SK-N-SH treated with all-trans-retinoic acid at 6 μM for 48 hours (cell line): ENCODE results near the gene CD52.

Source experiments
- ATAC-seq: fragments of 200-7000 bp; cut with Tn5 transposase; 3 replicates; pipeline ENCODE4 v1.9.1; 2020; ENCODE audit warnings: mild to moderate bottlenecking, moderate library complexity
- ARNTL ChIP-seq: fragments of 450-650 bp; formaldehyde crosslinking; IDR thresholded peaks from 2 replicates; pipeline ENCODE4 v1.5.0; 2020; ENCODE audit warnings: low read depth, mild to moderate bottlenecking, moderate library complexity, borderline replicate concordance
- BACH2 ChIP-seq: fragments of 250-450 bp; sonication (Bioruptor Pico); IDR thresholded peaks from 2 replicates; pipeline ENCODE4 v1.9.0; 2021; ENCODE audit warnings: mild to moderate bottlenecking, borderline replicate concordance
- CSDC2 ChIP-seq: fragments of 250-450 bp; sonication (Bioruptor Pico); IDR thresholded peaks from 2 replicates; pipeline ENCODE4 v1.5.0; 2020; ENCODE audit warnings: mild to moderate bottlenecking, moderate library complexity
- CSRNP3 ChIP-seq: fragments of 250-450 bp; sonication (Bioruptor Pico); IDR thresholded peaks from 2 replicates; pipeline ENCODE4 v1.5.1; 2021; ENCODE audit warnings: mild to moderate bottlenecking, moderate library complexity
- ESRRG ChIP-seq: fragments of 250-450 bp; sonication (Bioruptor Pico); IDR thresholded peaks from 2 replicates; pipeline ENCODE4 v1.6.1; 2021; ENCODE audit warnings: mild to moderate bottlenecking
- GLIS3 ChIP-seq: fragments of 250-450 bp; sonication (Bioruptor Pico); IDR thresholded peaks from 2 replicates; pipeline ENCODE4 v1.5.0; 2020; ENCODE audit warnings: mild to moderate bottlenecking, moderate library complexity
- ISL1 ChIP-seq: fragments of 250-450 bp; sonication (Bioruptor Pico); IDR thresholded peaks from 2 replicates; pipeline ENCODE4 v2.1.2; 2022; ENCODE audit warnings: mild to moderate bottlenecking, moderate library complexity
- OSR1 ChIP-seq: fragments of 250-450 bp; sonication (Bioruptor Pico); IDR thresholded peaks from 2 replicates; pipeline ENCODE4 v1.8.0; 2022; ENCODE audit warnings: moderate library complexity, mild to moderate bottlenecking, inconsistent platforms
- POU6F1 ChIP-seq: fragments of 250-450 bp; sonication (Bioruptor Pico); IDR thresholded peaks from 2 replicates; pipeline ENCODE4 v1.8.0; 2021; ENCODE audit warnings: low read depth, mild to moderate bottlenecking, moderate library complexity, borderline replicate concordance
- PPARA ChIP-seq: fragments of 250-450 bp; sonication (Bioruptor Pico); IDR thresholded peaks from 2 replicates; pipeline ENCODE4 v1.5.0; 2020; ENCODE audit warnings: mild to moderate bottlenecking, borderline replicate concordance
- RARB ChIP-seq: fragments of 250-450 bp; sonication (Bioruptor Pico); IDR thresholded peaks from 2 replicates; pipeline ENCODE4 v1.8.0; 2021; ENCODE audit warnings: mild to moderate bottlenecking, moderate library complexity
- SNAI2 ChIP-seq: fragments of 250-450 bp; sonication (Bioruptor Pico); IDR thresholded peaks from 2 replicates; pipeline ENCODE4 v1.5.0; 2020; ENCODE audit warnings: mild to moderate bottlenecking, moderate library complexity
- TCF4 ChIP-seq: fragments of 250-450 bp; sonication (Bioruptor Pico); IDR thresholded peaks from 2 replicates; pipeline ENCODE4 v1.8.0; 2021; ENCODE audit warnings: mild to moderate bottlenecking, moderate library complexity, borderline replicate concordance
- TOX ChIP-seq: fragments of 250-450 bp; sonication (Bioruptor Pico); IDR thresholded peaks from 2 replicates; pipeline ENCODE4 v1.8.0; 2021; ENCODE audit warnings: mild to moderate bottlenecking, moderate library complexity, borderline replicate concordance
- TSHZ2 ChIP-seq: fragments of 250-450 bp; sonication (Bioruptor Pico); IDR thresholded peaks from 2 replicates; pipeline ENCODE4 v1.5.0; 2020; ENCODE audit warnings: mild to moderate bottlenecking, moderate library complexity
- ZC3H10 ChIP-seq: fragments of 250-450 bp; sonication (Bioruptor Pico); IDR thresholded peaks from 2 replicates; pipeline ENCODE4 v1.5.1; 2021; ENCODE audit warnings: mild to moderate bottlenecking, moderate library complexity
- ZFP3 ChIP-seq: fragments of 250-450 bp; sonication (Bioruptor Pico); IDR thresholded peaks from 2 replicates; pipeline ENCODE4 v1.5.0; 2020; ENCODE audit warnings: mild to moderate bottlenecking, moderate library complexity
- ZNF565 ChIP-seq: fragments of 450-650 bp; formaldehyde crosslinking; conservative IDR thresholded peaks from 2 replicates; pipeline ENCODE4 v1.5.0; 2020; ENCODE audit warnings: low read depth, mild to moderate bottlenecking, moderate library complexity
- ZNF70 ChIP-seq: fragments of 450-650 bp; formaldehyde crosslinking; IDR thresholded peaks from 2 replicates; pipeline ENCODE4 v1.5.0; 2020; ENCODE audit warnings: mild to moderate bottlenecking, moderate library complexity
- ZNF8 ChIP-seq: fragments of 450-650 bp; formaldehyde crosslinking; IDR thresholded peaks from 2 replicates; pipeline ENCODE4 v1.5.0; 2020; ENCODE audit warnings: mild to moderate bottlenecking, moderate library complexity

CD52 gene

GRCh38 chr1:26344147-26344920, 26.6 kb downstream of the CD52 start:
- TF ChIP-seq ZC3H10 (CRISPR knock-in tag) (no peak), OSR1 (no peak)
- no peak for ATAC-seq

- peak; percentile 35 for ATAC-seq
- TF ChIP-seq ARNTL (CRISPR knock-in tag) = no peak
- no peak for TF ChIP-seq ZNF565 (CRISPR knock-in tag)
- no peak for TF ChIP-seq ZNF70 (CRISPR knock-in tag)
These were observed 28.0 kb downstream of the CD52 start for GRCh38 chr1:26345718-26346117.

- ATAC-seq = no peak
- TF ChIP-seq OSR1 (no peak), BACH2 (no peak), CSRNP3 (CRISPR knock-in tag) (no peak), ESRRG (CRISPR knock-in tag) (no peak), TCF4 (CRISPR knock-in tag) (no peak), GLIS3 (CRISPR knock-in tag) (no peak), TSHZ2 (CRISPR knock-in tag) (no peak), ZNF8 (no peak), ARNTL (CRISPR knock-in tag) (no peak), CSDC2 (CRISPR knock-in tag) (no peak), TOX (CRISPR knock-in tag) (no peak), ZFP3 (CRISPR knock-in tag) (no peak)
These were observed 28.7 kb downstream of the CD52 start for GRCh38 chr1:26346274-26347033.

GRCh38 chr1:26349188-26349876, 31.6 kb downstream of the CD52 start:
- no peak for TF ChIP-seq ZC3H10 (CRISPR knock-in tag)
- no peak for TF ChIP-seq OSR1
- no peak for TF ChIP-seq TSHZ2 (CRISPR knock-in tag)
- TF ChIP-seq ZNF8 = no peak
- no peak for TF ChIP-seq POU6F1 (CRISPR knock-in tag)
- no peak for TF ChIP-seq ISL1 (CRISPR knock-in tag)
- no peak for TF ChIP-seq PPARA (CRISPR knock-in tag)
- TF ChIP-seq SNAI2 = no peak
- no peak for TF ChIP-seq RARB
- no peak for ATAC-seq
